OCI-LY7 (cell line): ENCODE data around the gene MCTP2.

Experiments
- EZH2phosphoT487 ChIP-seq: fragments of 200-600 bp; sonication (generic); IDR thresholded peaks from 2 replicates; pipeline ENCODE4 v1.6.1; 2018; ENCODE audit warnings: low read depth, borderline replicate concordance, mild to moderate bottlenecking, mixed run types, antibody characterized with exemption, low read length, moderate library complexity, mixed read lengths
- TF ChIP-seq, protein P1 (sequence below): fragments of 200-600 bp; sonication (generic); conservative IDR thresholded peaks from 2 replicates; pipeline ENCODE4 v1.5.1; 2014; ENCODE audit warnings: mild to moderate bottlenecking, antibody characterized with exemption, low read length, moderate library complexity, mixed read lengths

DNA sequence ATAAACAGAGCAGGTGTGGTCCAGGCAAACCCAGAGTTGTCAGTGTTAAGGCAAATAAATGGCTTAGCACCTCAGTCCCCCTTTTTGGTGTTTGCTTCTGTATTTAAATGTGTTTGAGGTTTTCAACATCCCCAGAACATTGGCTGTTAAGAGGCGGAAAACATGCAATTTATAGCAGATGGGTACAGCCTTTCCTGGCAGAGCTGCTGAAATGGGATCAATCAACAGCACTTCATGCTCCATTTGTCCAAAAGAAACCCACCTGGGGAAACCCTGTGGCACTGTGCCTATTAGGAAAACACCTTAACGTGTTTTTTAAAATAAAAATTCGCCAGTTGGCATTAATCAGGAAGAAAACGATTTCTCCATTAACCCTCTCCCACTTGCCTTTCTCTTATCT lies 135.4 kb downstream of the MCTP2 start:
- TF ChIP-seq, protein P1, sequence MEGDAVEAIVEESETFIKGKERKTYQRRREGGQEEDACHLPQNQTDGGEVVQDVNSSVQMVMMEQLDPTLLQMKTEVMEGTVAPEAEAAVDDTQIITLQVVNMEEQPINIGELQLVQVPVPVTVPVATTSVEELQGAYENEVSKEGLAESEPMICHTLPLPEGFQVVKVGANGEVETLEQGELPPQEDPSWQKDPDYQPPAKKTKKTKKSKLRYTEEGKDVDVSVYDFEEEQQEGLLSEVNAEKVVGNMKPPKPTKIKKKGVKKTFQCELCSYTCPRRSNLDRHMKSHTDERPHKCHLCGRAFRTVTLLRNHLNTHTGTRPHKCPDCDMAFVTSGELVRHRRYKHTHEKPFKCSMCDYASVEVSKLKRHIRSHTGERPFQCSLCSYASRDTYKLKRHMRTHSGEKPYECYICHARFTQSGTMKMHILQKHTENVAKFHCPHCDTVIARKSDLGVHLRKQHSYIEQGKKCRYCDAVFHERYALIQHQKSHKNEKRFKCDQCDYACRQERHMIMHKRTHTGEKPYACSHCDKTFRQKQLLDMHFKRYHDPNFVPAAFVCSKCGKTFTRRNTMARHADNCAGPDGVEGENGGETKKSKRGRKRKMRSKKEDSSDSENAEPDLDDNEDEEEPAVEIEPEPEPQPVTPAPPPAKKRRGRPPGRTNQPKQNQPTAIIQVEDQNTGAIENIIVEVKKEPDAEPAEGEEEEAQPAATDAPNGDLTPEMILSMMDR = no peak
- no peak for TF ChIP-seq EZH2phosphoT487
